HG03045 (cell line): ENCODE data around the gene NECTIN1.

Experiments
- ATAC-seq: cut with Tn5 transposase; IDR thresholded peaks from one replicate; pipeline ENCODE4 v1.9.1; 2021; ENCODE audit warnings: mild to moderate bottlenecking, moderate library complexity; ENCODE audit not compliant: unreplicated experiment

The NECTIN1 gene

GRCh38 chr11:119645018-119645417 is 84.0 kb downstream of the NECTIN1 start:
- no peak for ATAC-seq

- ATAC-seq = no peak
Observed at GRCh38 chr11:119644502-119644901, 84.5 kb downstream of the NECTIN1 start.

DNA sequence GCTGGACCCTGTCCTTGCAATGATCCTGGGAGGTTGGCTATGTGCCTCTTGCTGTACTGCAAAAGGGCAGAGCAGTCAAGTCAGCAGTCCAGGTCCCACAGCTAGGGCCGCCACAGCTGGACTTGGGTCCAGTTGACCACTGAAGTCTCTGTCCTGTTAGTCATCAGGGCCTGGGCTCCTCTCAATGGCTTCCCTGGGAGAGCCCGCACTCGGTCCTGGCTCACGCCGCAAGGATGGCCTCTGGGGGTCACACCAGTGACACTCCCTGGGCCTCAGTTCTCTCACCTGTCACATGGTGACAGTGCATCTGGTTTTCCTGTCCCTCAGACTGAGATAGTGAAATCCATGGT is 85.1 kb downstream of the NECTIN1 start:
- ATAC-seq = no peak

DNA sequence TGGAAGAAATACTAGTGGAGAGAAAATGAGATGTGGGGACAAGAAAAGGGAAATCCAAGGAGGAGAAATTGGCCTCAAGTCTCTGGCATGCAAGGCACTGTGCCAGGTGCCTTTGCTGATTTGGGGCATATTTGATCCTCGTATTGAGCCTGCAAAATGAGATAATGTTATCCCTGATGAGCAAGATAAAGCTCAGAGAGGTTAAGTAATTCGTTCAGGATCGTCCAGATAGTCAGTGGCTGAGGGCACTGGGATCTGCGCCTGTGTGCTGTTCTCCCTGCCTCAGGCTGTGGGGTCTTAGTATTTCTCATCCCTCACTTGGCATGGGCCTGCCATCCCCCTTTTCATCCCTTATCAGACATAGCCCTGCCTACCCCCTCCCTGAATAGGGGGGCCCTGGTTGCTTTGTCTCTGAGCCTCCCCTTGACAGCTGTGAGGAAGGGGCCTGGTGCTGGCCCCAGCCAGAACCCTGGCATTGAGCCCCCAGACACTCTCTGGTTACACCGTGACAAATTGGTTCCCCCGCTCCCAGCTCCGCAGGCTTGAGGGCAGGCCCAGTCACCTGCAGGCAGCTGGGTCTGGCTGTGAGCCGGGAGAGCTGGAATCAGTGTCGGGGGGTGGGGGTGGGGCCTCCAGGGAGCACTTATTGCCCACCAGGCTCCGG is 85.7 kb downstream of the NECTIN1 start:
- no peak for ATAC-seq

DNA sequence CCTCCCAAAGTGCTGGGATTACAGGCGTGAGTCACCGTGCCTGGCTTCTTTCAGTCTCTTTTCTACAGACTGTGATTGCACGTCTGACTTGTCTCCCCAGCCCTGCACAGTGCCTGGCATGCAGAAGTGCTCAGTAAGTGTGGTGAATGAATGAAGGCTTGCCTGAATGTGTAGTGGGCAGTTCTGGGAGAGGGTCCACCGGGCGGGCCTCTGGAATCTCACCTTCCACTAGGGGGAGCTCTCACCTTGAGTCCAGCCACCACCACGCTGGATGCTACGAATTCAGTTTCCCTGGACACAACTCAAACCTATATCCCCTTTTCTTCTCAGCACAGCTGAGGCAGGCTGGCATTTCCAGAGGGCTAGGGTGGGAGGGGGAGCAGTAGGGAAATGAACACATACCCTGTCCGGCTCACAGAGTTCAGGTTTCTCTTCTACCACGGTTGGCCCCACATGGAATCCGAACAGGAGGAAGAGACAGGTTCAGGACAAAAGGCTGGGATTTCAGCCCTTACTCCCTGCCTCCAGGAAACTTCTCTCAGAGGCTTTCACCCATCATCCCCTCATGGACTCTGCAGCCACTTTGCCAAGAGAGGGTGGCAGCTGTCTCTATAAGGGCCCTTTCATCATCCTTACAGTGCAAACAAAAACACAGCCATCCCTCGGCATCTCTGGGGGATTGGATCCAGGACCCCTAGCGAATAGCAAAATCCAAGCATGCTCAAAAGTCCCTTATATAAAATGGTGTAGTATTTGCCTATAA is 86.8 kb downstream of the NECTIN1 start:
- no peak for ATAC-seq

GRCh38 chr11:119640541-119640940 is 88.5 kb downstream of the NECTIN1 start:
- ATAC-seq = no peak

DNA sequence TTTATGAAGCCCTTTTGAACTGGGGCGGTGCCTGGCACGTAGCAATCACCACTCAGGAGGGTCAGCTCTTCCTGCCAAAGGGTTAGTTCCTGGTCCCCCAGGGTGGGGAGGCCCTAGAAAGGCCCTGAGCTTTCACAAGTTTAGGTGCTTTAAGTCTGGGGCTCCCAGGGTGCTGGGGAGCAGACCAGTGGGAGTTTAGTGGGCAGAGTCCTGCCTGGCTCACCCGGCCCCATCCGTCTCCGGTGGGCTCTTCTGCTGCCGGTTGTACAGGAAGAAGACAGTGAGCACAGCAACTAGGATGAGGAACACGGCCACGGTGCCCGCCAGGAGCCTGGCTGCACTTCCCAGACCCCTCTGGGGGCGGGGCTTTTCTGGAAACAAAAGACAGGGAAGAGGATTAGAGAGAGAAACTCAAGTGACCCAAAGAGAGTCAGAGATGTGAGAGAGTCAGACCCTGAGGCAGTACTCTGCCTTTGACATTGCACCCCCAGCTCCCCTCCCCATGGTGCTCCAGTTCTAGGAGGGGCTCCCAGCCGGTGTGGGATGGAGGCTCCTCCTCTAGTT is 89.3 kb downstream of the NECTIN1 start:
- ATAC-seq = no peak

GRCh38 chr11:119638851-119639250 is 90.1 kb downstream of the NECTIN1 start:
- ATAC-seq = no peak

DNA sequence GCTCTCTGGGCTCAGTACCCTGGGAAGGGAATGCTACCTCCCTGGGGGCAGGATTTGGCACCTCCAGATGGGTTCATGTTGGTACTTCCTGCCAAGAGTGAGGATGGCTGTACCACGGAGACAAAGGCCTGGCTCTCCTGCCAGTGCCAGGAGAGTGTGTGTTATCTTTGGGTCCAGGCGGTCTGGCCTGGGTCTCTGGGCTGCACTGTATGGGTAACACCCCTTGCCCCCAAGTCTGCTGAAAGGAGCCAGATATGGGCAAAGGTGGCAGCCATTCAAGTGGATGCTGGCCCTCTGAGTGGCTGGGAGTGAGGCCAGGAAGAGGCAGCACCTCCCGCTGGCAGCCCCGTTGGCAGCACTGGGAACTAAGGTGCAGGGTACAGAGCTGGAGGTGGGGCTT is 91.5 kb downstream of the NECTIN1 start:
- ATAC-seq = no peak

DNA sequence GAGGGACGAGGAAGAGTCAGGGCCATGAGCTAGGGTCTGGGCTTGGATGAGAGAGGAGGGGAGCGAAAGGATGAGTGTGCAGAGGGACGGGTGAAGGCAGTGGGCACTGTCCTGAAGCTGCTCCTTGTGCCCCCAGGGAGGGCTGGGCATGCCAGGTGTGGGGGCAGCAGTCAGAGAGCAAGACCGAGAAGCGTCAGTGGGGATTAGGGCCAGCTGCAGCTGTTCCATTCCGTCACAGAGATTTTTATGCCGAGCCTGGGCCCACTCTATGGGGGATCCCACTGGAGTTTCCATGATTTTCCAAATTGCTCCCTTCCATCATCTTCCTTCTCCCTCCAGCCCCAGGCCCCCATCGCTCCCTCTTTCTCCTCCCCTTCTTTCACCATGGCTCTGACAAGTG is 93.2 kb downstream of the NECTIN1 start:
- no peak for ATAC-seq

DNA sequence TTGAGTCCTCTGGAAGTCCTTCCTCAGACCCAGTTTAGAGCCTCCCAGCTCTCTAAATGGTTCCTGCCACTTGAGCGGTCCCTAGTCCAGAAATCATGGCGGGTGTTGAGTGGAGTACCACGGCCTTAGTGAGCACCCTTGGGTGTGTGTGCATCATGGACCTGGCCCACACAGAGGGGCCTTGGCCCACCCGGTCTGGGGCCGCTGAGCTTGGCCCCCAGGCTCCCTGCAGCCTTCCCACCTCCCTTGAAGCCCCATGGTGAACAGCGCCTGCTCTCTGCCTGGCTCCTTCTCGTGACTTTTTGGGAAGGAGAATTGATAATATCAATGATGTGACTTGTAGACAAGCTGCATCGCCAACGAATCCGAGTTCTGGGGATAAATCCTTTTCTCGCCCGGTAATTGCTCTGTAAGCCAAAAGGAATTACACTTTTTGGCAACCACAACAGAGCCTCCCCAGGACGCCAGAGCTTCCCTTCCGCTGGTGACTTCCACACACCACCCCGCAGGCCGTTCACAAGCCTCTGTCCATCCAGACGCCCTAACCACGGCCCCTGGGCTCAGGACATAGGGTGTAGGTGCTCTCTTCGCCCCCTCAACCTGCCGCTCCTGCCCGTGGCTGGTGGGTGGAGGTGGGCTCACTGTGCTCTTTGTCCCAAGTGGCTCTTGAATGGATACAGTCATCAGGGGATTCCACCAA is 93.8 kb downstream of the NECTIN1 start:
- no peak for ATAC-seq

GRCh38 chr11:119634301-119634700 is 94.7 kb downstream of the NECTIN1 start:
- ATAC-seq = no peak

DNA sequence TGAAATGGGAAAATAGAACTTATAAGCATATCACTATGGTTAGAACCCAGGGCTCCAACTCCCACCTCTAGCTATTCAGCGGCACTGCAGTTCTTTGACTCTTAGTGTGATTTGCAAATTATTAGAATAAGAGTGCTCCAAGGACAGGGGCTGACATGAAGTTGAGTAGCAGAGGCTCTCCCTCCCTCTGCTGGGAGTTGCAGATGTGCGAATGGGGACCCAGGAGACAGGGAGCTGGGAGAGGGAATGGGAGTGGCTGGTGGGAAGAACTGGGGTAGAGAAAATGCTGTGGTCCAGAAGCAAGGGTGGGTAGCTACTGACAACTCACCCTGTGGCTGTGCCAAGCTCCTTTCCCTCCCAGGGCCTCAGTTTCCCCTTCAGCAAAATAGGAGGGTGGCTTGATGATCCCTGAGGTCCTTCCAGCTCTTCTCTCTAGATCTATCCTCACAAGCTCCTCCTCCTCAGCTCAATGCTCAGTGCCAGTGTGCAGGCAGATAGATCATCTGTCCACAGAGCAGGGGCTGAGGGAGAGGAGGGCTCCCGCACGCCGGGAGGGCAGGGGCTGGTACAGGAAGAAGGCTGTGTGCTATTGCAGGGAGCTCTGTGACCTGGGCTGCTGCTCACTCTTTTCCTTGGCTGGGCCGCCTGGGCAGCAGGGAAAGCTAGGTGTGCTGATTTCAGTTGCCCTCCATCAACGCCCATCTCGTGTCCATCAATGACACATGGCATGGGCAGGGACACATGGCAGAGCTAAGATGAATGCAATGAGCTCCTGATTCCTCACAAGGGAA is 99.0 kb downstream of the NECTIN1 start:
- no peak for ATAC-seq

- no peak for ATAC-seq
Observed at GRCh38 chr11:119629085-119629484, 99.9 kb downstream of the NECTIN1 start.

DNA sequence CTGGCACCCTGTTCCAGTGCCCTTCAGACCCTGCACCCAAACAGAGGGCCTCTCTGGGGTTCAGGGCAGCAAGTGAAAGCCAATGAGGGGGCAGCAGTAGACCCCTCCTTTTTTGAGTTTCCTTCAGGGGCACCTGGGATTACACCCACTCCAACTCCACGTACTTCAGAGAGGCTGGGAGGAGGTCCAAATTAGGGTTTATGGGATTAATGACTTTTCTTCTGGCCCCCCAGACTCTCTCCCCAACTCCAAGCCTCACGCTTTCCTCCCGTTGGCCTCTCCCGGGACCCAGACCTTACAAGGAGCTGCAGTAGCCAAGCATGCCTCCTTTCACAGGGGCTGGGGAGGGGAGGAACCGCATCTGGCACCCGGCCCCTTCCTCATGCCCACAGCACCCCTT is 101.7 kb downstream of the NECTIN1 start:
- no peak for ATAC-seq

DNA sequence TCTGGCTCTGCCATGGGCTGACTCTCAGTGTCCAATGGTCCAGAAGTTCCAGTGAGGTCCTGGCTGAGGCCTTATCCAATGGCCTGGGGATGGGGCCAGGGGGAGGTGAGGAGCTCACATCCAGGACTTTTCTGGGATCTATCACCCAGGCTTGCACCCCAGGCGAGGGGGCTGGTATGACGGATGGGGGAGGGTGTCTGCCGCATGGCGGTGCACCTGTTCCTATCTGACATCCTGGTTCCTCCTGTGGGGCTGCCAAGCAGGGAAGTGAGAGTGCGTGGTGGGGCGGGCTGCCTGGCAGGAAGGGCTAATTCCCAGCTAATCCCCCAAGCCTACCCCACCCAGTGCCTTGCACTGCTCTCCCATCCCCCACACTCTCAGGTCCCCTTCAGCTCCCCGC is 102.1 kb downstream of the NECTIN1 start:
- ATAC-seq = no peak

- ATAC-seq = no peak
Observed at GRCh38 chr11:119626197-119626841, 102.7 kb downstream of the NECTIN1 start.

DNA sequence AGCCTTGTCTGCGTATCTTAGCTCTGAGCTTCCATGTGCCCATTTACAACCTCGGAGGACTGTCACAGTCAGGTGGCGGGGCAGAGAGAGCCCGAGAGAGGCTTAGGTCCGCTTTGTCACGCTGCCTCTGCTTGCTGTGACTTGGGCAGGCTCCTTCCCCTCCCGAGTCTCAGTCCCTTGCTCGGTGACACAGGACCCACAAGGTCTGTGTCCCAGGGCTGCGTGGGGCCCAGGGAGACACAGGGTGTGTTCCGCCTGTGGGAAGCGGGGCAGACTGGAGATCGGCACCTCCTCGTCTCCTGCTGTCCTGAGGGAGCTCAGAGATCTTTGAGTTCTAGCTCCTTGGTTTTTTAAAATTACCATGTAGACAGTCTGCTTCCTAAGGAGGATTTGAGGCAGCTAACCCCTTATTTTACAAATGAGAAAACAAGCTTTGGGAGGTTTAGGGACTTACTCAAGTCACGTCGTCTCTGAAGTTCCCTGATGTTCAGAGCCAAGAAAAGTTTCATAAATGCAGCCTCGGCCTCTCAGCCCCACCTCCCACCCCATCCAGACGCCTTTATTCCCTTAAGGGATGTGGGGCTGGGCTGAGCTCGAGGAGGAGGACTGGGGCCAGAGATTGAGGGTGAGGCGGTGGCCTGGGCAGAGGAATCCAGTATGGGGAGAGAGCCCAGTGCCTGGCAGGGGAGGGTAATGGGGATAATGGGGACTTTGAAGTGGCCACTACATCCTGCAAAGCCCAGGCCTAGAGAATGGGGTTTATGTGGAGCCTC is 103.6 kb downstream of the NECTIN1 start:
- ATAC-seq = no peak

GRCh38 chr11:119624629-119625028 is 104.4 kb downstream of the NECTIN1 start:
- no peak for ATAC-seq
